Endodermal cell (in vitro differentiated cells): ENCODE data around the gene KRTAP21-2. TPM values are rescaled to one million over a fixed set of nuclear protein-coding genes. Genes with fewer than 3 reads are reported as not detected.

Experiments
- DNase-seq: peaks from one replicate; pipeline ENCODE4 v3.0.0-alpha.2; 2017
- H3K27ac ChIP-seq: 2 replicates; pipeline ENCODE4 v1.5.1; 2013; ENCODE audit warnings: mild to moderate bottlenecking, low read depth, low read length, moderate library complexity
- H3K27me3 ChIP-seq: 2 replicates; pipeline ENCODE4 v1.6.1; 2013; ENCODE audit warnings: mild to moderate bottlenecking, low read length, moderate library complexity; ENCODE audit not compliant: insufficient read depth, control insufficient read depth, poor library complexity, severe bottlenecking
- H3K36me3 ChIP-seq: 2 replicates; pipeline ENCODE4 v1.7.0; 2013; ENCODE audit warnings: mild to moderate bottlenecking, low read length, moderate library complexity; ENCODE audit not compliant: control insufficient read depth, insufficient read depth
- H3K4me1 ChIP-seq: one replicate; pipeline ENCODE4 v1.7.0; 2013; ENCODE audit warnings: low read length; ENCODE audit not compliant: control insufficient read depth, insufficient read depth
- H3K4me3 ChIP-seq: 2 replicates; pipeline ENCODE4 v1.5.1; 2013; ENCODE audit warnings: mild to moderate bottlenecking, low read length, moderate library complexity
- H3K9ac ChIP-seq: 2 replicates; pipeline ENCODE4 v1.6.1; 2013; ENCODE audit warnings: mild to moderate bottlenecking, low read length, moderate library complexity; ENCODE audit not compliant: poor library complexity, severe bottlenecking; ENCODE audit errors: extremely low read depth
- H3K9me3 ChIP-seq: 2 replicates; pipeline ENCODE4 v1.6.1; 2013; ENCODE audit warnings: mild to moderate bottlenecking, low read length, moderate library complexity; ENCODE audit not compliant: control insufficient read depth
- H3K27ac Mint-ChIP-seq: 2 replicates; pipeline ENCODE4 v1.8.0; 2020; ENCODE audit warnings: mixed read lengths
- H3K27me3 Mint-ChIP-seq: 2 replicates; pipeline ENCODE4 v1.8.0; 2021; ENCODE audit warnings: mild to moderate bottlenecking, mixed read lengths; ENCODE audit not compliant: insufficient read depth
- H3K36me3 Mint-ChIP-seq: 2 replicates; pipeline ENCODE4 v1.8.0; 2020; ENCODE audit warnings: low read depth, mixed read lengths
- H3K4me1 Mint-ChIP-seq: 2 replicates; pipeline ENCODE4 v1.8.0; 2020; ENCODE audit warnings: mixed read lengths
- H3K4me3 Mint-ChIP-seq: 2 replicates; pipeline ENCODE4 v1.8.0; 2020; ENCODE audit warnings: mild to moderate bottlenecking, moderate library complexity, mixed read lengths
- H3K9me3 Mint-ChIP-seq: 2 replicates; pipeline ENCODE4 v1.8.0; 2020; ENCODE audit warnings: mild to moderate bottlenecking, mixed read lengths
- CTCF ChIP-seq: fragments of 200-600 bp; sonication (generic); conservative IDR thresholded peaks from 2 replicates; pipeline ENCODE4 v1.5.0; 2021; ENCODE audit warnings: antibody characterized with exemption, mild to moderate bottlenecking
- WGBS, 2 experiments: methylation state at CpG; one replicate each; pipeline versions ENCODE4 v1.1.5 to v1.1.7; 2013; ENCODE audit warnings: missing lambda C conversion rate in 2 of 2, mixed read lengths in 1 of 2; ENCODE audit not compliant: insufficient coverage in 1 of 2, insufficient read length in 1 of 2; 5-methylcytosine and 5-hydroxymethylcytosine counted together
- total RNA-seq, 2 donors: library from RNA; stranded (reverse); fragmentation: NEBNext Ultra II Directional in 1 of 2; extraction: Animal tissue kit (Norgen Biotek cat#: 25700) in 1 of 2; gene quantifications; 2 replicates in 1 of 2; 3 replicates in 1 of 2; pipeline ENCODE4 v1.2.1, GENCODE V29; 2021

KRTAP21-2 gene
- total RNA-seq, 2 donors from 2014 or later = not detected

GRCh38 chr21:30710499-30710898 lies 36.6 kb downstream of the KRTAP21-2 start:
- Mint-ChIP-seq H3K9me3 (peaks cover 21% of the 10 kb centered on the region), H3K4me1 (no peaks in the 10 kb centered on the region), H3K27ac (no peak overlapping the region), H3K36me3 (no peaks in the 10 kb centered on the region), H3K27me3 (no peaks in the 10 kb centered on the region), H3K4me3 (no peak overlapping the region)
- DNase-seq = no peak
- H3K9me3 ChIP-seq = no peaks in the 10 kb centered on the region
- no peaks in the 10 kb centered on the region for H3K36me3 ChIP-seq
- H3K4me3 ChIP-seq = no peak overlapping the region
- no peak overlapping the region for H3K27ac ChIP-seq
- no peak overlapping the region for H3K9ac ChIP-seq
- TF ChIP-seq CTCF = no peak
- H3K4me1 ChIP-seq = no peaks in the 10 kb centered on the region
- 72 to 78% methylated on average over 3 of the region's 3 CpGs for WGBS, 2 experiments
- no peaks in the 10 kb centered on the region for H3K27me3 ChIP-seq

GRCh38 chr21:30707409-30707808 lies 39.6 kb downstream of the KRTAP21-2 start:
- Mint-ChIP-seq H3K27ac (no peak overlapping the region), H3K27me3 (no peaks in the 10 kb centered on the region), H3K4me3 (no peak overlapping the region), H3K36me3 (no peaks in the 10 kb centered on the region), H3K9me3 (peaks cover 22% of the 10 kb centered on the region), H3K4me1 (no peaks in the 10 kb centered on the region)
- Histone ChIP-seq H3K36me3 (no peaks in the 10 kb centered on the region), H3K4me1 (no peaks in the 10 kb centered on the region), H3K27me3 (no peaks in the 10 kb centered on the region), H3K27ac (no peak overlapping the region), H3K9ac (no peak overlapping the region), H3K9me3 (no peaks in the 10 kb centered on the region), H3K4me3 (no peak overlapping the region)
- no peak for TF ChIP-seq CTCF
- DNase-seq = no peak

Other genes with a start within 250 kb of the KRTAP21-2 start
- not detected for gene KRTAP19-5, start 245.1 kb downstream of the KRTAP21-2 start, total RNA-seq
- not detected for gene KRTAP19-6, start 205.4 kb downstream of the KRTAP21-2 start, total RNA-seq
- gene KRTAP19-7, start 185.9 kb downstream of the KRTAP21-2 start, total RNA-seq = not detected
- not detected for gene KRTAP22-2, start 156.9 kb downstream of the KRTAP21-2 start, total RNA-seq
- not detected for gene KRTAP6-3, start 154.8 kb downstream of the KRTAP21-2 start, total RNA-seq
- gene KRTAP6-2, start 148.4 kb downstream of the KRTAP21-2 start, total RNA-seq = not detected
- gene KRTAP22-1, start 146.2 kb downstream of the KRTAP21-2 start, total RNA-seq = not detected
- not detected for gene KRTAP6-1, start 133.3 kb downstream of the KRTAP21-2 start, total RNA-seq
- gene KRTAP20-1, start 130.8 kb downstream of the KRTAP21-2 start, total RNA-seq = not detected
- not detected for gene KRTAP20-4, start 126.6 kb downstream of the KRTAP21-2 start, total RNA-seq
- gene KRTAP20-2, start 112.1 kb downstream of the KRTAP21-2 start, total RNA-seq = not detected
- not detected for gene KRTAP20-3, start 104.4 kb downstream of the KRTAP21-2 start, total RNA-seq
- gene KRTAP21-3, start 28.5 kb downstream of the KRTAP21-2 start, total RNA-seq = not detected
- not detected for gene KRTAP21-1, start 8.2 kb upstream of the KRTAP21-2 start, total RNA-seq
- gene KRTAP8-1, start 66.0 kb upstream of the KRTAP21-2 start, total RNA-seq = not detected
- gene KRTAP7-1, start 82.5 kb upstream of the KRTAP21-2 start, total RNA-seq = not detected
- not detected for gene KRTAP11-1, start 134.3 kb upstream of the KRTAP21-2 start, total RNA-seq